Caki2 (cell line): ENCODE results near the gene KRT72. TPM values are rescaled to one million over a fixed set of nuclear protein-coding genes. Genes with fewer than 3 reads are reported as not detected.
A peak's percentile ranks its signal among the peaks of the same experiment; 100 is the strongest.
"Not testable (repeated sequence)": the region's sequence is repeated elsewhere in the genome, so short reads cannot be mapped to it uniquely, and the experiment has no call there.

ENCODE experiments used
- DNase-seq: peaks from one replicate; pipeline ENCODE4 v3.0.0-alpha.2; 2015; ENCODE audit warnings: low read depth
- in situ Hi-C: cut with HindIII; loops from 2 replicates; pipeline ENCODE4 v1.10.0; 2016; ENCODE audit warnings: low sequenced_read_pairs, low pct_unique_long_range_greater_than_20kb, mixed read lengths
- total RNA-seq: library from RNA; depleted of rRNA; stranded (reverse); fragments of >200 nt; shearing (Covaris generic); gene quantifications from 2 replicates; pipeline ENCODE4 v1.2.3, GENCODE V29; 2014; ENCODE audit warnings: low replicate concordance

The KRT72 gene
- total RNA-seq, 1 experiment from 2014 or later: not detected

GRCh38 chr12:52613384-52614030 lies 12.2 kb upstream of the KRT72 start:
- in situ Hi-C loops: no loop called here
- DNase-seq: no peak

DNA sequence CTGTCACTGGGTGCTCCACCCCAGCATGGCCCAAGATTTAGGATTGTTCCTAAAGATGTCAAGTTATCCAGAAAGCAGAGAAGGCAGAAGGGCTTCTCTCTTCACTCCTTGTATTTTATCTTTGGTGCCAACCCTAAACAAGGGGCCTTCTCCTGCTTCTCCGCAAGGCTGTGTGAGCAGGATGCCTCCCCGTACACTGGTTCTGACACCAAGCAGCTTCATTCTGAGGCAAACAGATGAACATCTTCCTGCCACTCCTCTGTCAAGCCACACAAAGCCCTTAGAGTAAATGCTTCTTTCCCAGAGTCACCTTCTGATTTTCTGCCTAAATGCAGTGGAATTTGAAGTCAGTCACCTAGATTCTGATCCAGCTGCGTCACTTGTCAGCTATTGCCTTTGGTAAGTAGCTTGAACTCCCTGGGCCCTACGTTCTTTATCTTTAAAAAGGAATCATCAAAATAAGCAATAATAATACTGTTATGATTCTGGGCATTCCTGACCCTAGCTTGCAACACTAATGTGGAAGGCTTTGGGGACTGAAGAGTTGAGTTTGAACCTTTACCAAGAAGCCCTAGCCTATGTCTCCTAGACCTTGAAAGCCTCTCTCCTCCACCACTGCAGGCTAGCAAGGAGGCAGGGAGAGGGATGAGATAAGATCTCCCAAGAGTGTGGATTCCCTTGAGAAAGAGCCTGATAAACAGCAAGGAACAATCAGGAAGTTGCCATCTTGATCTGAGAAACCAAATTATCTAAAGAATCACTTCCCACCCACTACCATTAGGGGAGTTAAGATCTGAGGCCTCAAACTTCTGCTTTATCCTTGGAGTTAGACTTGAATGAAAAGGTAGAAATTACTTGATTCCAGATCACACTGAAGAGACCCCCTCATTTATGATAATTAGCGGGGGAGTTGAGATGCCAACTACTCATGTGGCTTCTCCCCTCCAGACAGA lies 11.4 kb upstream of the KRT72 start:
- in situ Hi-C loops: no loop called here

GRCh38 chr12:52611080-52611468 lies 9.8 kb upstream of the KRT72 start:
- DNase-seq: no peak
- in situ Hi-C loops: no loop called here

More for the DNA sequence above, 11.4 kb upstream of the KRT72 start:
- DNase-seq: no peak

- in situ Hi-C loops: no loop called here
- DNase-seq: no peak
Observed at GRCh38 chr12:52608826-52609630, 7.8 kb upstream of the KRT72 start.

- in situ Hi-C loops: no loop called here
Observed at GRCh38 chr12:52608161-52608560, 6.9 kb upstream of the KRT72 start.

DNA sequence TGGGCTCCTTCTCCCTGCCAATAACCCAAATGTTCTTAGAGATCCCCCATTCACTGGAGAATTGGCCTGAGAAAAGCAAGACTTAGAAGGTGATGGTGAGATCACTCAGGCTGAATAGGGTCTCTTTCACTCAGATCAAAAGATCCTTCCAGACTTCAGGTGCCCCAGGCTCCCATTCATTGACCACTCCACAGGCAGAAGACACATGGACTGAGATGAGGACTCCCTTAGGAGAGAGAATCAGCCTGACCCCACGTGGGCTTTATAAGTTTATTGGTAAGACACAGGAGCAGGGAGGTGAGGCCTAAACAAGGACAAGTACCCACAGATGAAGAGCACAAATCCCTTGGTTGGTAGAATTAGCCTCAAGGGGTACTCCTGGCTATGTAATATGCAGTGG lies 6.1 kb upstream of the KRT72 start:
- DNase-seq: no peak
- in situ Hi-C loops: no loop called here

More at GRCh38 chr12:52608161-52608560, 6.9 kb upstream of the KRT72 start:
- DNase-seq: no peak

DNA sequence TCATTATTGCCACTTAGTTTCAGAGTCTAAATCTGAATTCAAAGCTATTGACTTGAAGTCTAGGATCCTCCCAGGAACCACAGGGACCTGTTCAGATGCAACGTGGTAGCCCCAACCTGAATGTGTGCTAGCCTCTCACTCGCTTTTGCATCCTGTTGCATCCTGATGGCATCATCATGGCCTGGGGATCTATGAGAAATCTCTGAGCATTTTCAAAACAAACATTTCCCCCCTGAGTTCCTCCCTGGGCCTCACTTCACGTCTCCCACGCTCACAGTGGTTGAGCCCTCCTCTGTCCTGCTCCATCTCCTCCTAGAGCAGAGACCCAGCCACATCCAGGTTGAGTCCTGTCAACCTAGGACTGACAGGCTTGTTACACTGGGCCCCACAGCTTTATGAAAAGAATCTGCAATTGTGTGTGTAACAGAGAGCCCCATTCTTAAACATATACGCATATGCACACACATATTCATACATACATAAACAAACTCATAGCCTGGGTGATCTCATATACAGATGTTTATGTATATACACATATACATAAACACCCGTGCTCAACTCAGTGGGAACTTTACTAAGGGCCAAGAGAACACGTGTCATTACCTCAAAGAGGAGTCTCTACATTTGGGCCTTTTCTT lies 5.4 kb upstream of the KRT72 start:
- DNase-seq: no peak
- in situ Hi-C loops: no loop called here

- DNase-seq: no peak
- in situ Hi-C loops: no loop called here
Observed at GRCh38 chr12:52606096-52606495, 4.8 kb upstream of the KRT72 start.

DNA sequence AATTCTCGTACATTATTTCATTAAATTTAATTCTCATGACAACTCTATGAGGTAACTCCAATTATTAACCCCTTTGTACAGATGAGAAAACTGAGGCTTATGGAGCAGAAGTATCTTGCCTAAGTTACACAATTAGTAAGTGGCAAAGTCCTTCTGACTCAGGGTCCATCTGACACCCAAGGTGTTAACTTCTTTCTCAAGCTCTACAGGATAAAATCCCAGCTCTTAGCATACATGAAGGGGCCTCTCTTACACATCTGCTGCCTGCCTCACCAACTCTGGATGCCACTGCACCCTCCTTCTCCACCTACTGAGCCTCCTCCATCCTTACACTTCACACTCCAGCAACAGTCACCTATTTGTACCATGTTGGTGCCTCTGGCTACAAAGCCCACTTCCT lies 4.3 kb upstream of the KRT72 start:
- DNase-seq: no peak
- in situ Hi-C loops: no loop called here

GRCh38 chr12:52604859-52605258 lies 3.6 kb upstream of the KRT72 start:
- peak; percentile 20 for DNase-seq
- in situ Hi-C loops: no loop called here

GRCh38 chr12:52603314-52603713 lies 2.1 kb upstream of the KRT72 start:
- no peak for DNase-seq
- in situ Hi-C loops: no loop called here

DNA sequence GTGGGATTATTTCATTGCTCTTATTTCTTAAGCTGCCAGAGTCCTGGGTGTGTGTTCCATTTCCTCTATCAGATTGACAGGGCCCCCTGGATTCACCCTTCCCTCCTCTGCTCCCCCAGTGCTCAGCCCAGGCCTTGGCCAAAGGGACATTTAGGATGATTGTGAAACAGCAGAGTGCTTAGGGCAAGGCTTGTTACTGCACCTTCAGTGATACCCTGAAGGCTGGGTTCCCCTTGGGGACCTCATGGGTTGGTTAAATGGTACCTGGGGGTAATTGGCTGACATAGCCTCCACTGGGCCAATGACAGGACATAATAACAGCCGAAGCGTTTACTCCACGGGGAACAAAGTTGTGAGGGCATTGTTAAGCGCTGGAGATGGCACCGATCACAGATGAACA lies 1.3 kb upstream of the KRT72 start:
- in situ Hi-C loops: no loop called here
- no peak for DNase-seq

DNA sequence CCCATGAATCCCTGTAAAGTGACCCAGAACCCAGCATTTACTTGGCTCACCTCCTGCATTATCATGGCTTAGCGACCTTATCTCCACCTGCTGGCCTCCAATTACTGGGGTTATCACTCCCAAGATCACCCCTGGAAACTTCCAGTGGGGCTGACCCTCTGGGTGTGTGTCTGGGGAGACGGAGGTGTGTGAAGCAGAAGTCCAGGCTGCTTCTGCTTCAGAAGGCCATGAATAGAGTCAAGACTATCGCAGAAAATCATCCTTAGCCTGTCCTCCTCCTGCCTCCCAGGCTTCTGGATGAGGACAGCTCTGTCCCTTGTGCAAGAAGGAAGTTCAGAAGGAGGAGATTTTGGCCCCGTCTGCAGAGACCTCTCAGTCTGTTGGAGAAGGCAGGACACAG lies 408 bp upstream of the KRT72 start:
- in situ Hi-C loops: no loop called here
- no peak for DNase-seq

- in situ Hi-C loops: no loop called here
- no peak for DNase-seq
Observed at GRCh38 chr12:52600475-52600874, 788 bp downstream of the KRT72 start.

DNA sequence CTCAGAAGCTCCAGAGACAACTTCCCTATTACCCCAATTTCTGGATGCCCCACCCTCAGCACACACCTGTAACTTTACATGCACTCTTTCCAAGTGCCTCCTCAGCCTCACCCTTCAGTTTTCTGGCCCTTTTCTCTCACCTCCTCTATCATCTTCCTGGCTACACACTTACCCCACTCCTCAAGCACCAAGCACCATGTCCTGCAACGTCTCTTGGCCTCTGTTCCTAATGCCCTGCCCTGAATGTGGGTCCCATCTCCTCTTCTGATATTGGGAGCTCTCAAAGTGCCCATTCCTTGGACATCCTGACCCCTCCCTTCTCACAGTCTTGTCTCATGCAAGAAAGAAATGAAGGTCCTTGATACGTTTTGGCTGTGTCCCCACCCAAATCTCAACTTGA lies 1.2 kb downstream of the KRT72 start:
- in situ Hi-C loops: no loop called here
- no peak for DNase-seq

DNA sequence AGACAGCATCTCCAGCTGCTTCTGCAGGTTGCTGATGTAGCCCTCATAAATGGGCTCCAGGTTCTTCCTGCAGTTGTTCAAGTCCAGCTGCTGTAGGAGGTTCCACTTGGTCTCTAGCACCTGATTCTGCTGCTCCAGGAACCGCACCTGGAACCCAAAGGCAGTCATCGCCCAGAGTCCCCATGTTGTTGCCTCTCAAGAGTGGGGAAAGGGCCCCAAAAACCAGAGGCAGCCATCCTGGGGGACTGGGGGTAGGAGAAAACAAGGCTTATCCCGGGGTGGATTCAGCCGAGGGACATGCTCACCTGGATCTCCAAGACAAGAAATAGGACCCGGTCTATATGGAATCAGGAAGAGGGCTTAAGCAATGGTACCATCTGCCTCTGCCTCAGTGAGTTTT lies 2.3 kb downstream of the KRT72 start:
- in situ Hi-C loops: no loop called here
- DNase-seq: no peak

GRCh38 chr12:52594237-52594636 lies 7.0 kb downstream of the KRT72 start:
- DNase-seq, in situ Hi-C loops: not testable (repeated sequence)

DNA sequence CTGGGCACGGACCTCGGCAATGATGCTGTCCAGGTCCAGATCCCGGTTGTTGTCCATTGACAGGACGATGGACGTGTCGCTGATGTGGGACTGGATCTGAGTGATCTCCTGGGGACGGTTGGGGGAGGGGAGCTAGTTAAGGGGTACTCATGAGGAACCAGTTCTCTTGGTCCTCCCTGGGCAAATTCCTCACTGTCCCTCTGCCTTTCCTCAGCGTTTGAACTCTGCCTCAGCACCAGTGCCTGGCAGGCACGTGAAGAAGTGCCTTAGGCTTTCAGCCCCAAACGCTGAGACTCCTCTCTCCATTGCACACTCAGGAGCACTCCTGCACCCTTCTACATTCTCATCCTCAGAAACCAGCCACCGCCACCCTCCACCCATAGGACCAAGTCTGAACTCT lies 9.7 kb downstream of the KRT72 start:
- DNase-seq: no peak
- in situ Hi-C loops: no loop called here
